Astrocyte (in vitro differentiated cells and primary cell): ENCODE data around the gene ABCC3.

ENCODE experiments used
- EZH2 ChIP-seq: IDR thresholded peaks from 2 replicates; pipeline ENCODE4 v1.6.1; 2012; ENCODE audit warnings: mild to moderate bottlenecking, low read length, inconsistent platforms; ENCODE audit not compliant: insufficient read depth
- TF ChIP-seq, protein P1 (sequence below): IDR thresholded peaks from 2 replicates; pipeline ENCODE4 v1.5.1; 2011; ENCODE audit warnings: low read depth, mild to moderate bottlenecking, inconsistent platforms, low read length, moderate library complexity; ENCODE audit not compliant: insufficient read depth

DNA sequence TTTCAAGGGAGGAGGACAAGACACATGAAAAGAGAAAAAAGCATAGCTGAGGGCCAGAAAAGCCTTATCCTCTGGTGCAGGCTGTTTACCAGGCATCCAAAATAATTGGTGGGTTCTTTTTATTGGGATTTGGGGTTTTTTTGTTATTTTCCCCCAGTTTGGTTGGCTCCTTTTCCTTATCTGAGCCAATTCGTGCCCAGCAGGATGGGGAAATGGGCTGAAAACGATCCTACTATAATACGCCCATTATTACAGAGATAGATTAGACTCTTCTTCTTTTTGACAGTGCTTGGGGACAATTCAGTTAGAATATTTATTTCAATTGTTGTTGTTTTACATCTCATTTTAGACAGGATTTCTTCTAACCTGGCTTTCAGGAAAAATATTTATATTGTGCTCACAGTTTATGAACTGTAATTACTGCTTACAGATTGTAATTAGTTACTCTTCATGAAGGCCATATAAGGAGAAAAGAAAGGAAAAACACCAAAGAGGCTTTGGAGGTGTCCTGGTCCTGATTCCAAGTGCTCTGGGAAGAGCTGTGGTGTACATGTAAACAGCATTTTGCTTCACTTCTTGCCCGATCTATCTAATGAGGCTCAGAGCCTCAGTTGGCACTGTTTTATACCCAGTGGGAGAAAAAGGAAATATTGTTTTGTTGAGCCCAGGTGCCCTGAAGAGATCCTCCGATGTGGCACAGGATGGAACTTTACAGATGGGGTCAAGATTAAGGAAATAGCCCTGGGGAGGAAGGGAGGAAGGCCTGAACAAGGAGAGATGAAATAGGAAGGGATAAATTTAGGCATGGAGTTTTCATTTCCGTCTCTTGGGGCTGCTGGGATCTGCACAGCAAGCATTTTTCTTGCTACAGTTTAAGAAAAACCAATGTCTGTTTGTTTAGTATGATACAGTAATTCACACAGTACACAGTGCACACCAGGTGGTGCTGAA is 73.6 kb downstream of the ABCC3 start:
- TF ChIP-seq EZH2: no peak
- TF ChIP-seq, protein P1, sequence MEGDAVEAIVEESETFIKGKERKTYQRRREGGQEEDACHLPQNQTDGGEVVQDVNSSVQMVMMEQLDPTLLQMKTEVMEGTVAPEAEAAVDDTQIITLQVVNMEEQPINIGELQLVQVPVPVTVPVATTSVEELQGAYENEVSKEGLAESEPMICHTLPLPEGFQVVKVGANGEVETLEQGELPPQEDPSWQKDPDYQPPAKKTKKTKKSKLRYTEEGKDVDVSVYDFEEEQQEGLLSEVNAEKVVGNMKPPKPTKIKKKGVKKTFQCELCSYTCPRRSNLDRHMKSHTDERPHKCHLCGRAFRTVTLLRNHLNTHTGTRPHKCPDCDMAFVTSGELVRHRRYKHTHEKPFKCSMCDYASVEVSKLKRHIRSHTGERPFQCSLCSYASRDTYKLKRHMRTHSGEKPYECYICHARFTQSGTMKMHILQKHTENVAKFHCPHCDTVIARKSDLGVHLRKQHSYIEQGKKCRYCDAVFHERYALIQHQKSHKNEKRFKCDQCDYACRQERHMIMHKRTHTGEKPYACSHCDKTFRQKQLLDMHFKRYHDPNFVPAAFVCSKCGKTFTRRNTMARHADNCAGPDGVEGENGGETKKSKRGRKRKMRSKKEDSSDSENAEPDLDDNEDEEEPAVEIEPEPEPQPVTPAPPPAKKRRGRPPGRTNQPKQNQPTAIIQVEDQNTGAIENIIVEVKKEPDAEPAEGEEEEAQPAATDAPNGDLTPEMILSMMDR: no peak
